Head of caudate nucleus (tissue), 42 donors: ENCODE results near the gene PEAR1.
A peak's percentile ranks its signal among the peaks of the same experiment; 100 is the strongest.

ENCODE experiments used
- DNase-seq, 42 donors: peaks; one replicate each; pipeline versions ENCODE4 v3.0.0 to v3.0.0-alpha.2; 2020 to 2021; ENCODE audit warnings: mixed read lengths in 7 of 42
- intact Hi-C: fragments of 100-400 bp; cut with DNase I; formaldehyde crosslinking; loops from one replicate; pipeline ENCODE4 v1.15.0; 2022

The PEAR1 gene

GRCh38 chr1:156876281-156876680 lies 17.2 kb upstream of the PEAR1 start:
- intact Hi-C loops: no loop called here
- no peak for DNase-seq

DNA sequence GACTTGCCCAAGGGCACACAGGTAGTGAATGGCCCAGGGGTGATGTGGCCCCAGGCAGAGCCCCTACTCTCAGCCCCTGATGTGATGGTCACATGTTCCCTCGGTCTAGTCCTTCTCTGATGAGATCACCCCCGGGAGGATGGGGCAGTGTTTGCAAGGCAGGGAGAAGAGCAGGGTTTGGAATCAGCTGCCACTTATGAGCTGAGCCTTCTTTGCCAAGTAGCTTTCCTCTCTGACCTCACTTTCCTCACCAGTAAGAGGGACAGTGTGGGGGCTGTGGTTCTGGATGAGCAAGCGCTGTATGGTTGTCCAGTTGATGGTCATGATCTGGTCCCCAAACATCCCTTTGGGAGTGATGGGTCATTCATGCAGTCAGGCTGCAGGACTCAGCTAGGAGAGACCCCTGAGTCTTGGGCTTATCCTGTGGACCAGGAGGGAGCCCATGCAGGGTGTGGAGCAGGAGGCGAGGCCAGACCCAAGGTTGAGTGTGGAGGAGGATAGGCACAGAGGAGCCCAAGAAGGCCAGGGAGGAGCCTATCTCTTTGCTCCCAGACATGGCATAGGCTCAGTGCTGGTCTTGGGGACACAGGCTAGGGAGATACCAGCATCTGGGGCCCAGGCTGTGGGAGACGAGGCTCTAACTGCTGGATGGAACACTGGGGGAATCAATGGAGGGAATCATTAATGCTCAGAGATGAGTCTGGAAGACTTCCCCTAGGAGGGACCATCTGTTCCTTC lies 15.9 kb upstream of the PEAR1 start:
- no peak for DNase-seq
- intact Hi-C loops: no loop called here

DNA sequence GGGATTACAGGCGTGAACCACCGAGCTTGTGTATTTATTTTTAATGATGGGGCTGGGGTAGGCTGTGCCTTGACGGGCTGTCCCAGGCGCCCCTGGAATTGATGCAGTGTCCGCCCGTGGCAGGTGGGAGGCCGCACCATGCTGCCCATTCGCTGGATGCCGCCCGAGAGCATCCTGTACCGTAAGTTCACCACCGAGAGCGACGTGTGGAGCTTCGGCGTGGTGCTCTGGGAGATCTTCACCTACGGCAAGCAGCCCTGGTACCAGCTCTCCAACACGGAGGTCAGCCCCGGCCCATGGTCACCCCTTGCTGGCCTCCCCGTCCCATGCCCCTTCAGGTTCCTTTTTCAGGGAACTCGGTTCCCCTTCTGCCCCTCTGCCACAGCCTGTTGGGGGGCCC lies 13.6 kb upstream of the PEAR1 start:
- intact Hi-C loops: no loop called here
- DNase-seq: no peak

DNA sequence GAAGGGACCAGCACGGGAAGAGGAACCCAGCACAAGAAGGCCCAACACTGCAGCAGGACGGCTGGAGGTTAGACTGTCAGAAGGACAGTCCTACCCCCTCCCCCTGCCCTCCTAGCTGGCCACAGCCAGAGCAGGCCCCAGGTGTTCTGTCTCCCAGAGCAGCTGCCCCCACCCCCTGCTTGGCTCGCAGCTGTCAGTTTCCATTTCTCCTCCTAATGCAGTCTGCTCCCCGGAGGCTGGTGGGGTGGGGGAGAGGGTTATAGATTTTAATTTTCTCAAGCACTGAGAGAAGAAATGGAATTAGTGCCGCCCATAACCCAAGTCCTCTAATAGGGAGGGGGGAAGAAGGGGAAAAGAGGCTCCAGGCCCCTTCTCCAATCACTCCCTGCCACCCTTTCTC lies 13.0 kb upstream of the PEAR1 start:
- DNase-seq: no peak
- intact Hi-C loops: no loop called here

- DNase-seq: no peak
- intact Hi-C loops: no loop called here
Measured at GRCh38 chr1:156881101-156881500, 12.4 kb upstream of the PEAR1 start.

DNA sequence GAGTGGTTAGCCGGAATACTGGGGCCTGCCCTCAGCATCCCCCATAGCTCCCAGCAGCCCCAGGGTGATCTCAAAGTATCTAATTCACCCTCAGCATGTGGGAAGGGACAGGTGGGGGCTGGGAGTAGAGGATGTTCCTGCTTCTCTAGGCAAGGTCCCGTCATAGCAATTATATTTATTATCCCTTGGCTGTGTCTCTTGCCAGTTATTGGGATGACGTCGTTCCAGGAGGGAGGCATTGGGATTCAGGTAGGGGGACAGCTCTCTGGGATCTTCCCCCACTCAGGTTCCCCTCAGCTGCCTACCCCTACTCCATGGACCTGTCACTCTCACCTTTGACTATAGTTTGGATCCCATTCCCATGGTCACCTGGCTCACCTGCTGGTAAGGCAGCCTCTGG lies 11.9 kb upstream of the PEAR1 start:
- intact Hi-C loops: no loop called here
- DNase-seq: no peak

- no peak for DNase-seq
- intact Hi-C loops: no loop called here
Measured at GRCh38 chr1:156882543-156882942, 11.0 kb upstream of the PEAR1 start.

DNA sequence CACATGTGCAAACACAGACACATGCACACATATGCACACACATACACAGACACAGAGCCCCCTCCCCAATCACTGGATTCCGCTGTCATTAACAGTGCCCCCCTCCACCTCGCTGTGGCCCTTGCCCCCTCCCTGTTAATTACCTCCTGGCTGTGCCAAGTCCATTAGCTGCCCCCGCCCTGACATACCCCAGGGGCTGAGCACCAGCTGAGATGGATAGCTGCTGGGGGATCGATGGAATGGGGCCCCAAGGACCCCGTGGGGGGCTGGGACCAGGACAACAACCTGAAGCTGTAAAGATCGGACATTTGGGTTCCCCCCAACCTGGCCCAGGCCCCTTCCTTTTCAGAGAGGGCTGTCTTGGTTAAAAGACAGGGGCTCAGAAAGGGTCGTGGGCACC lies 9.6 kb upstream of the PEAR1 start:
- intact Hi-C loops: no loop called here
- DNase-seq: no peak

- DNase-seq: no peak
- intact Hi-C loops: no loop called here
Measured at GRCh38 chr1:156884560-156885184, 8.8 kb upstream of the PEAR1 start.

DNA sequence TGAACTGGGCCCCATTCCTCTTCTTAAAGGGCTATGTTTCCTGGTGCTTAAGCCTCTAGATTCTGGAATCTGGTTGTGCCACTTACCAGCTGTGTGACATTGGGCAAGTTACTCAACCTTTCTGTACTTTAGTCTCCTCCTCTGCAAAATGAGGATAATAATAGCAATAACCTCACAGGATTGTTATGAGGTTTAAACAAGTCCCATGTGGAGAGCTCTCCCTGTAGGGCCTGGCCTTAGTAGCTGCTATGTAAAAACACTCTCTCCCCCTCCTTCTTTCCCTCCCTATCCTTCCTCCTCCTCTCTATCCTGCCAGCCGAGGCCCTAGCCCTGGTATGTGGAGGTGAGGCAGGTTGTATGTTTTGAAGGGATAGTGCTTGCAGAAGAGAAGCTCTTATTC lies 8.2 kb upstream of the PEAR1 start:
- no peak for DNase-seq
- intact Hi-C loops: no loop called here

GRCh38 chr1:156885880-156886355 lies 7.6 kb upstream of the PEAR1 start:
- DNase-seq: no peak
- intact Hi-C loops: no loop called here

DNA sequence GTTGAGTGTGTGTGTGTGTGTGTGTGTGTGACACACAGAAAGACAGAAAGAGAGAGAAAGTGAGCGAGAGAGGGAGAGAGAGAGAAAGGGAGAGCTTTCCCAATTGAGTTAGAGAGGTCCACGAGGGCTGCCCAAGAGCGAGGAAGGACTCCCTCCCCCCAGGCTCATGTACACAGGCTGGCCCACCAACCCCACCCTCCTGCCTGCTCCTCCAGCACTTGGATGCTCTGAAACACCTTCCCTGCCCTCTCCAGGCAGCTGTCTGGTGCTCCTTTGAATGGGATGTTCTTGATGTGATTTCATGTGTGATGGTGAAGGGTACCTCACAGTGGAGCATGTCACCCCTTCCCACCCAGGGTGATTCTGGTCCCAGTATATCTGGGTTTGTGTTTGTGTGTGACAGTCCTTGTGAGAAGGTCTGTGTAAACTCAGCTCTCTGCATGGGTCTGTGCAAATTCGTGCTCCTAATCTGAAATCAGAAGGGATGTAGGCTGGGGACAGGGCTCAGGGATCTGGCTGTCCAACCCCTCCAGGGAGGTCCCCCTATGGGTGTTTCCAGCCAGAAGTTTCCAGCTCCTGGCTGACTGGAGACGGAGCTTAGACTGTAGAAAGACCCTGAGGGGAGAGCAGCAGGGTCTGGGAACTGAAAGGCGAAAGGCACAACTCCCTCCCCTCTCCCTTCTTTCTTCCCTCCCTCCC lies 6.8 kb upstream of the PEAR1 start:
- intact Hi-C loops: no loop called here
- DNase-seq: no peak

DNA sequence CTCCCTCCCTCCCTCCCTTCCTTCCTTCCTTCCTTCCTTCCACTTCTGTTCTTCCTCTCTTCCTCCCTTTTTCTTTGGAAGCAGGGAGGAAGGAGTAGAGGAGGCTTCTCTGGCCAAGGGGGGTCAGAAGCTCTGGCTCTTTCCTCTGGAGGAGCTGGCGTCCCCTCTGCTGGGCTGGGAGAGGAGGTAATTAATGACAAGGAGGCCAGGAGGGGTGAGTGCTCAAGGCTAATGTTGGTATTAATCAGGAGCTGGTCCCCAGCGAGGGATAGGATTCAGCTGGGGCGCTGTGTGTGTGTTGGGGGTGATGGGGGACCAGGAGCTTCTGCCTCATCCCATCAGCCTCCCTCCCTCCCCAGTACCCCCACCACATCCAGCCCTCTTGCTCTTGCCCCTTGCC lies 6.2 kb upstream of the PEAR1 start:
- intact Hi-C loops: no loop called here
- no peak for DNase-seq

- no peak for DNase-seq
- intact Hi-C loops: no loop called here
Measured at GRCh38 chr1:156887734-156888133, 5.8 kb upstream of the PEAR1 start.

GRCh38 chr1:156889802-156890580 lies 3.5 kb upstream of the PEAR1 start:
- intact Hi-C loops: no loop called here
- DNase-seq: peak; percentile 47 to 92 (median 80)

- intact Hi-C loops: no loop called here
Measured at GRCh38 chr1:156892190-156893047, 1.1 kb upstream of the PEAR1 start.

DNA sequence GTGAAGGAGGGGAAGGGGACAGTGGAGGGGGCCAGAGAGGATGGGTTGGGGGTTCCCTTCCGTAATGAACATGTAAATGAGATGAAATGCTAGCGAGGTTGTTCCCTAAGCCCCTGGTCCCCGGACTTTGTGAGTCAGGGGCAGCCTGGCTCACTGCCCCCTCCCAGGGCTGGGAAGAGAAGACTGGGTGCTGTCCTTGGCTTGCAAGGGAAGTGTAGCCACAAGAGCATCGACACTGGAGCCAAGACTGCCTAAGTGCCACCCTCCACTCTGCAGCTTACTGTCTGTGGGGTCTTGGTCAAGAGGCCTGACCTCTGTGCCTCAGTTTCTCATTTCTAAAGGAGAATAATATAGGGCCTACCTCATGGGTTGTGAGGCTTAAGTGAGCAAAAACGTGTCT lies 483 bp downstream of the PEAR1 start:
- intact Hi-C loops: no loop called here
- no peak for DNase-seq

More at GRCh38 chr1:156892190-156893047, 1.1 kb upstream of the PEAR1 start:
- DNase-seq: peak; percentile 51 to 93 (median 83)

DNA sequence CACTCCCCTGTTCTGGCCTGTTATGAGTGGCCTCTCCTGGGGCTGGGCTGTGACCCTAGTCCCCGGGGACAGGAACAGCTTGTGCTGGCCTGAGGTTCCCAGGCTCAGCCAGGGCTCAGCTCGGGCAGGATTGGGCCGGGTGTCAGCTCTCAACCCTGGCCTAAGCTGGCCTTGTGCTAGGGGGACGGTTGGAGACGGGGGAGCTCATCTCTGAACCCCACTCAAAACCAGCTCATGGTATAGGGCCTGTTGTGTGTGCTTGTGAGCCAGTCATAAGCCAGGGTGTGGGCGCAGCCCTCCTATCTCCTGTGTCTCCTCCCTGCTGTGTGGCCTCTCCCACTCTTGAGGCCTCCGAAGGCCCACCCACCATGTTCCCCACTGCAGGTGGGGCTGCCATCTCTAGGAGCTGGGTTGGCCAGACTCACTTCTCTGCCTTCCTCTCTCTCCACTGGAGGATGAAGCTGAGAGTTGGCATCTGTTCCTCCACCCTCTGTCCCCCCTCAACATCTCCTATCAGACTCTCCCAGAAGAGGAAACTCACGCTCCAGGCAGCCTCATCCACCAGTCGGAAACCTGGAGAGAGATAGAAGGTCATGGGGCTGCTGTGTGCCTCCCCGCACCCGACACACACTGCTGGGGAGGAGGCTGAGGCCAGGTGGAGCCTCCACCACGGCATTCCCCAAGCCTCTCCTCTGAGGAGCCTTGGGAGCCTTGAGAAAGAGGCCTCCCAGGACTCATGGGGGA lies 1.4 kb downstream of the PEAR1 start:
- intact Hi-C loops: no loop called here
- no peak for DNase-seq
